ENCODE data around the gene ZMIZ1. TPM values are rescaled to one million over a fixed set of nuclear protein-coding genes. Genes with fewer than 3 reads are reported as not detected.

ZMIZ1 gene
- total and polyA plus RNA-seq, 2 experiments from 2014 or later, result 9.2 to 30.9 TPM

GRCh38 chr10:79303631-79304478, 235.1 kb downstream of the ZMIZ1 start:
- no peak overlapping the region for H3K4me2 ChIP-seq
- peaks cover 4% of the 10 kb centered on the region; the same call in 1 of the 2 replicates for H3K36me3 ChIP-seq (ENCODE audit: insufficient read depth)
- H3F3A ChIP-seq (replicated peaks; ENCODE audit: low read depth), result no peaks in the 10 kb centered on the region
- H3K4me3 Mint-ChIP-seq, result no peak overlapping the region
- no peak for TF ChIP-seq ZNF114 (CRISPR knock-in tag; IDR thresholded peaks at IDR 0.05)
- no peaks in the 10 kb centered on the region for H3K79me2 ChIP-seq (replicated peaks; ENCODE audit: insufficient read depth)
- H3K9me2 ChIP-seq (ENCODE audit: insufficient read depth), result no peaks in the 10 kb centered on the region
- H3K36me3 Mint-ChIP-seq (ENCODE audit: low read depth), result peaks cover 43% of the 10 kb centered on the region
- no peak overlapping the region for H3K27ac ChIP-seq (ENCODE audit: low read depth)
- no peaks in the 10 kb centered on the region for H4K20me1 ChIP-seq (replicated peaks; ENCODE audit: insufficient read depth)
- H3K27me3 Mint-ChIP-seq (ENCODE audit: insufficient read depth, low read depth, poor library complexity), result peaks cover 16% of the 10 kb centered on the region
- no peak overlapping the region for H2AFZ ChIP-seq
- ATAC-seq (no peak), DNase-seq (ENCODE audit: low spot score) (no peak)
- no peaks in the 10 kb centered on the region for H3K9me3 Mint-ChIP-seq
- H3K27me3 ChIP-seq (ENCODE audit: insufficient read depth), result no peaks in the 10 kb centered on the region
- no peak overlapping the region for H3K4me3 ChIP-seq
- H3K4me1 Mint-ChIP-seq, result no peaks in the 10 kb centered on the region
- H3K4me1 ChIP-seq (ENCODE audit: insufficient read depth), result no peaks in the 10 kb centered on the region
- H3K27ac Mint-ChIP-seq, result no peak overlapping the region

GRCh38 chr10:79304479-79305087, 235.8 kb downstream of the ZMIZ1 start:
- H3K4me3 Mint-ChIP-seq, result no peak overlapping the region
- H3K36me3 ChIP-seq (ENCODE audit: insufficient read depth), result peaks cover 4% of the 10 kb centered on the region; the same call in 1 of the 2 replicates
- TF ChIP-seq POLR2AphosphoS5 (IDR thresholded peaks at IDR 0.05; ENCODE audit: low read depth) (no peak), ZNF462 (CRISPR knock-in tag; IDR thresholded peaks at IDR 0.05) (no peak), CTCF (conservative IDR thresholded peaks at IDR 0.05; ENCODE audit: low read depth in 2 of 2) (no peak), EZH2phosphoT487 (IDR thresholded peaks at IDR 0.05; ENCODE audit: unreplicated experiment) (no peak), JUNB (IDR thresholded peaks at IDR 0.05; ENCODE audit: unreplicated experiment) (no peak), REST (IDR thresholded peaks at IDR 0.05; ENCODE audit: unreplicated experiment) (no peak), NANOG (IDR thresholded peaks at IDR 0.05; ENCODE audit: borderline replicate concordance) (no peak), ZNF331 (CRISPR knock-in tag; IDR thresholded peaks at IDR 0.05; ENCODE audit: low read depth) (no peak)

More at GRCh38 chr10:79304479-79305087, 235.8 kb downstream of the ZMIZ1 start:
- ATAC-seq, result no peak
- Histone ChIP-seq H3K27me3 (ENCODE audit: insufficient read depth) (no peaks in the 10 kb centered on the region), H4K20me1 (replicated peaks; ENCODE audit: insufficient read depth) (no peaks in the 10 kb centered on the region), H3K4me3 (no peak overlapping the region), H2AFZ (no peak overlapping the region), H3K9me2 (ENCODE audit: insufficient read depth) (no peaks in the 10 kb centered on the region), H3K4me2 (no peak overlapping the region), H3K79me2 (replicated peaks; ENCODE audit: insufficient read depth) (no peaks in the 10 kb centered on the region), H3K27ac (ENCODE audit: low read depth) (no peak overlapping the region), H3K4me1 (ENCODE audit: insufficient read depth) (no peaks in the 10 kb centered on the region), H3F3A (replicated peaks; ENCODE audit: low read depth) (no peaks in the 10 kb centered on the region)
- Mint-ChIP-seq H3K36me3 (ENCODE audit: low read depth) (peaks cover 42% of the 10 kb centered on the region), H3K4me1 (no peaks in the 10 kb centered on the region), H3K27ac (no peak overlapping the region), H3K9me3 (no peaks in the 10 kb centered on the region), H3K27me3 (ENCODE audit: insufficient read depth, low read depth, poor library complexity) (peaks cover 13% of the 10 kb centered on the region)
- DNase-seq (ENCODE audit: low spot score), result no peak

Measured in GM23338 (cell line).